Tibial artery (tissue), 4 donors: ENCODE measurements around the gene DNAH17.
A peak's percentile ranks its signal among the peaks of the same experiment; 100 is the strongest.

Experiments
- DNase-seq, 2 donors: peaks; one replicate each; pipeline ENCODE4 v3.0.0-alpha.2; 2019
- H3K27ac ChIP-seq, 2 donors: fragments of 200-600 bp; sonication (generic) in 1 of 2; 1 replicate in 1 of 2; 2 replicates in 1 of 2; pipeline ENCODE4 v1.5.1; 2018 to 2019; ENCODE audit warnings: mild to moderate bottlenecking in 1 of 2
- H3K27me3 ChIP-seq, 2 donors: fragments of 200-600 bp; sonication (generic) in 1 of 2; one replicate each; pipeline versions ENCODE4 v1.5.1 to v1.6.0; 2016 to 2019
- H3K36me3 ChIP-seq, 3 donors: fragments of 200-600 bp; sonication (generic) in 2 of 3; one replicate each; pipeline ENCODE4 v1.5.1; 2016 to 2019; ENCODE audit warnings: mild to moderate bottlenecking in 2 of 3
- H3K4me1 ChIP-seq, 4 donors: fragments of 200-600 bp; sonication (generic) in 2 of 4; 1 replicate in 3 of 4; 2 replicates in 1 of 4; pipeline ENCODE4 v1.5.1; 2016 to 2019
- H3K4me3 ChIP-seq, 2 donors: fragments of 200-600 bp; sonication (generic) in 1 of 2; 1 replicate in 1 of 2; 2 replicates in 1 of 2; pipeline ENCODE4 v1.5.1; 2018 to 2019; ENCODE audit warnings: mild to moderate bottlenecking in 2 of 2
- H3K9me3 ChIP-seq, 3 donors: fragments of 200-600 bp; sonication (generic) in 1 of 3; one replicate each; pipeline ENCODE4 v1.5.1; 2016 to 2019
- CTCF ChIP-seq, 2 experiments: fragments of 200-600 bp in 1 of 2; fragments of 450-650 bp in 1 of 2; IDR thresholded peaks; one replicate each; pipeline ENCODE4 v1.5.1; 2017 to 2019; ENCODE audit warnings: antibody characterized with exemption in 2 of 2, mild to moderate bottlenecking in 1 of 2, moderate library complexity in 1 of 2
- intact Hi-C: fragments of 100-400 bp; cut with DNase I; formaldehyde crosslinking; loops from one replicate; pipeline ENCODE4 v1.15.0; 2023; ENCODE audit warnings: low total_unique reads

DNAH17 gene

GRCh38 chr17:78401246-78401645, 175.9 kb downstream of the DNAH17 start:
- Histone ChIP-seq H3K27me3 (no peaks in the 10 kb centered on the region), H3K4me3 (no peak overlapping the region), H3K27ac (no peak overlapping the region), H3K9me3 (no peaks in the 10 kb centered on the region), H3K36me3 (peaks cover 65 to 82% (median 82%) of the 10 kb centered on the region in 3 donors), H3K4me1 (peaks cover 10 to 26% (median 19%) of the 10 kb centered on the region in 4 donors)
- intact Hi-C loops = no loop called here
- DNase-seq = no peak
- no peak for TF ChIP-seq CTCF (IDR thresholded peaks at IDR 0.05)

- Histone ChIP-seq H3K36me3 (peaks cover 65 to 82% (median 80%) of the 10 kb centered on the region in 3 donors), H3K4me1 (peaks cover 10 to 32% (median 21%) of the 10 kb centered on the region in 4 donors), H3K9me3 (no peaks in the 10 kb centered on the region), H3K27me3 (no peaks in the 10 kb centered on the region), H3K4me3 (no peak overlapping the region), H3K27ac (no peak overlapping the region)
- intact Hi-C loops = no loop called here
- no peak for DNase-seq
- no peak for TF ChIP-seq CTCF (IDR thresholded peaks at IDR 0.05)
Measured at GRCh38 chr17:78400581-78401240, 176.5 kb downstream of the DNAH17 start.

GRCh38 chr17:78399693-78400144, 177.5 kb downstream of the DNAH17 start:
- Histone ChIP-seq H3K4me3 (no peak overlapping the region), H3K27ac (no peak overlapping the region), H3K27me3 (no peaks in the 10 kb centered on the region), H3K36me3 (peaks cover 55 to 81% (median 70%) of the 10 kb centered on the region in 3 donors), H3K9me3 (no peaks in the 10 kb centered on the region), H3K4me1 (peaks cover 10 to 40% (median 22%) of the 10 kb centered on the region in 4 donors)
- intact Hi-C loops = no loop called here
- no peak for DNase-seq
- no peak for TF ChIP-seq CTCF (IDR thresholded peaks at IDR 0.05)

GRCh38 chr17:78399028-78399692, 178.0 kb downstream of the DNAH17 start:
- TF ChIP-seq CTCF (IDR thresholded peaks at IDR 0.05) = no peak
- Histone ChIP-seq H3K27ac (no peak overlapping the region), H3K4me3 (no peak overlapping the region), H3K36me3 (peaks cover 50 to 81% (median 64%) of the 10 kb centered on the region in 3 donors), H3K4me1 (peaks cover 10 to 40% (median 24%) of the 10 kb centered on the region in 4 donors), H3K9me3 (no peaks in the 10 kb centered on the region), H3K27me3 (no peaks in the 10 kb centered on the region)
- intact Hi-C loops = no loop called here
- no peak for DNase-seq

- H3K27me3 ChIP-seq = no peaks in the 10 kb centered on the region
- DNase-seq = no peak
- peaks cover 10 to 40% (median 24%) of the 10 kb centered on the region in 4 donors for H3K4me1 ChIP-seq
- no peak overlapping the region for H3K4me3 ChIP-seq
- no peaks in the 10 kb centered on the region for H3K9me3 ChIP-seq
- no peak for TF ChIP-seq CTCF (IDR thresholded peaks at IDR 0.05)
- intact Hi-C loops = no loop called here
- H3K27ac ChIP-seq = peak overlapping the region in 1 of 2 donors; percentile 69
- peaks cover 42 to 79% (median 56%) of the 10 kb centered on the region in 3 donors for H3K36me3 ChIP-seq
Measured at GRCh38 chr17:78398390-78398789, 178.8 kb downstream of the DNAH17 start.
